ENCODE results near the gene IFT122.

The IFT122 gene

GRCh38 chr3:129522953-129523352, 82.9 kb downstream of the IFT122 start:
- H3K36me3 Mint-ChIP-seq: no peaks in the 10 kb centered on the region
- H3K4me3 Mint-ChIP-seq: no peak overlapping the region
- no peak for DNase-seq (ENCODE audit: low spot score in 2 of 2)
- no peak overlapping the region for H3K27ac Mint-ChIP-seq
- ATAC-seq (ENCODE audit: low read depth): no peak
- H3K4me1 Mint-ChIP-seq: peaks cover 17% of the 10 kb centered on the region
- H3K9me3 Mint-ChIP-seq: no peaks in the 10 kb centered on the region
- no peaks in the 10 kb centered on the region for H3K27me3 Mint-ChIP-seq

- no peaks in the 10 kb centered on the region for H3K27me3 Mint-ChIP-seq
- H3K27ac Mint-ChIP-seq: no peak overlapping the region
- no peak for ATAC-seq (ENCODE audit: low read depth)
- H3K36me3 Mint-ChIP-seq: no peaks in the 10 kb centered on the region
- H3K4me3 Mint-ChIP-seq: no peak overlapping the region
- H3K4me1 Mint-ChIP-seq: peaks cover 17% of the 10 kb centered on the region
- H3K9me3 Mint-ChIP-seq: no peaks in the 10 kb centered on the region
- no peak for DNase-seq (ENCODE audit: low spot score in 2 of 2)
Measured at GRCh38 chr3:129524081-129524480, 84.1 kb downstream of the IFT122 start.

DNA sequence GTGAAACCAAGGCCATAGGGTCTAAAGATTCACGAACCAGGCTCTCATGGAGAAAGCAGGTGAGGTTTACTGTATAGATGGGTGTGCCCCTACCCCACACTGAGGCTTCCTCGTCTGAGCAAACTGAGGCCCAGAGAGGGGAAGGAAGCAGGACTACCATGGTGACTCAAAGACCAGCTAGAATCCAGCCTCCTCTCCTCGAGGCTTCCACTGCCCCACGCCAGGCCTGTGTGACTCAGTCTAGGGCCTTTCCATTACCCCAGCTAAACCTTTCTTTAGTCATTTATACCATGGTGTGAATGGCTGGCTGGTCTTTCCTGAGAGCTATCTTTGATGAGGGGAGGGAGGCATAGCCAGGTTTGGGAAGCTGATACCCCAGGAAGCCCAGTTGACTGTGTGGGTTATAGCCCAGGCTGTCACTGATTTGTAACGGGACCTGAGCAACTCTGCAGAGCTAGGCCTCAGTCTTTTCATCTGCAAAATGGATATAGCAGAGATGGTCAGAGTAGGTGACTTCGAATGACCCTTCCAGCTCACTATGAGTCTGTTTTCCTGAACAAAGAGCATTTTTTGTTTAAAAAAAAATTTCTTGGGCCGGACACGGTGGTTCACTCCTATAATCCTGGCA, 85.4 kb downstream of the IFT122 start:
- Mint-ChIP-seq H3K27me3 (no peaks in the 10 kb centered on the region), H3K4me1 (peaks cover 17% of the 10 kb centered on the region), H3K36me3 (no peaks in the 10 kb centered on the region), H3K27ac (peak overlapping the region; percentile 78), H3K4me3 (no peak overlapping the region), H3K9me3 (no peaks in the 10 kb centered on the region)
- DNase-seq (ENCODE audit: low spot score in 2 of 2) (no peak), ATAC-seq (ENCODE audit: low read depth) (no peak)

DNA sequence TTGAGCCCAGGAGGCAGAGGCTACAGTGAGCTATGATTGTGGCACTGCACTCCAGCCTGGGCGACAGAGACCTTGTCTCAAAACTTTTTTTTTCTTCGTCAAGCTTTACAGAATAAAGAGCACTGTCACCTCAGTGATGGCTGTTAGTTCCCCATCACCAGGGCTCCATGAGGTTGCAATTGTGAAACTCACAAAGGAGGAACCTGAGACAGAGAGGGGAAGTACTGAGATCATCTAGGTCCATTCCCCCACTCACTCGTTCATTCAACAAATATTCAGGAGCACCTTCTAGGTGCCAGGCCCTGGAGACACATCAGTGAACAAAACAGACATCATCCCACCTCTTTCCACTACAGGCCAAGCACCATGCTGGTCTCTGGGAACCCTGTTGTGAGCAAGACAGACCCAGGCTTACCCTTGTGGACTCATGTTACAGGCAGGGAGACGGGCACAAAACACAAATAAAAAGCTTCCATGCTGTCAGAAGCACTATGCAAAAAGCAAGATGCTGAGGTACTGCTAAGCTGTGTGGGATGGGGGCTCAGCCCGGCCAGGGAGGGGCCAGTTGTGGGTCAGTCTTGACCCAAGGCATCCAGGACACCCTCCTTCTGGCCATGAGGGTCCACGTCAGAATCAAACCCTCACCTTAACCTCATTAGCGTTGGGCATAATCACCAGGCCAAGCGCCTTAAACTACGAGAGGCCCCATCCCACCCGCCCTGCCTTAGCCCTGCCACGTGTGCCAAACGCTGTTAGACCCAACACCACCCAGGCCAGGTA, 86.3 kb downstream of the IFT122 start:
- H3K27me3 Mint-ChIP-seq: no peaks in the 10 kb centered on the region
- no peaks in the 10 kb centered on the region for H3K36me3 Mint-ChIP-seq
- DNase-seq (ENCODE audit: low spot score in 2 of 2) (peak; percentile 35 to 67), ATAC-seq (ENCODE audit: low read depth) (peak; percentile 100)
- peak overlapping the region; percentile 78 for H3K27ac Mint-ChIP-seq
- H3K9me3 Mint-ChIP-seq: no peaks in the 10 kb centered on the region
- H3K4me3 Mint-ChIP-seq: no peak overlapping the region
- H3K4me1 Mint-ChIP-seq: peaks cover 17% of the 10 kb centered on the region

DNA sequence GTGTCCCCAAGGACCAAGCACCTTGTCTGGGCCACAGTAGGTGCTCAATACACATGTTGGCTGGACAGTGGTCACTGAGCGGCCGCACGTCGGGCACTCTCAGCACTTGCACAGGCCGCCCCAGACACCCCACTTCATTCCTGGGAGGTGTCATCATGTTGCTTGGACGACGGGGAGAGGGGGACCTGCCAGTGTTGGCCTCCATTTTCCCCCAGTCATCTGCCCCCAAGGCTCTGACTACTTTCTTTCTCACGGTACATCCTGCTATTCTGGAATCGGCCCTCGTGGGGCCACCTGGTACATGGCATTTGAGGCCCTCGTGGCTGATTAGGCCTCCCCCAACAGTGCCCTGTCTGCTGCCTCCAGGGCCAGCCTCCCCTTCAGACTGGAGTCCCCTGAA, 87.2 kb downstream of the IFT122 start:
- peaks cover 17% of the 10 kb centered on the region for H3K4me1 Mint-ChIP-seq
- peak overlapping the region; percentile 50 for H3K27ac Mint-ChIP-seq
- no peaks in the 10 kb centered on the region for H3K36me3 Mint-ChIP-seq
- DNase-seq (ENCODE audit: low spot score in 2 of 2) (no peak), ATAC-seq (ENCODE audit: low read depth) (no peak)
- no peaks in the 10 kb centered on the region for H3K9me3 Mint-ChIP-seq
- H3K27me3 Mint-ChIP-seq: no peaks in the 10 kb centered on the region
- H3K4me3 Mint-ChIP-seq: no peak overlapping the region

DNA sequence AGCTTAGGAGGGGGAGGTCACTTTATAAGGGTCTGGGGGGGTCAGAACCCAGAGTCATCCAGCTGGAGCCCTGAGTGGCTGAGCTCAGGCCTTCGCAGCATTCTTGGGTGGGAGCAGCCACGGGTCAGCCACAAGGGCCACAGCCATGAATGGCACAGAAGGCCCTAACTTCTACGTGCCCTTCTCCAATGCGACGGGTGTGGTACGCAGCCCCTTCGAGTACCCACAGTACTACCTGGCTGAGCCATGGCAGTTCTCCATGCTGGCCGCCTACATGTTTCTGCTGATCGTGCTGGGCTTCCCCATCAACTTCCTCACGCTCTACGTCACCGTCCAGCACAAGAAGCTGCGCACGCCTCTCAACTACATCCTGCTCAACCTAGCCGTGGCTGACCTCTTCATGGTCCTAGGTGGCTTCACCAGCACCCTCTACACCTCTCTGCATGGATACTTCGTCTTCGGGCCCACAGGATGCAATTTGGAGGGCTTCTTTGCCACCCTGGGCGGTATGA, 88.6 kb downstream of the IFT122 start, which contains the start of gene RHO:
Gene RHO, plus strand, starts transcription at position 51 of the 512 bp plus-strand sequence. Its CDS starts 95 bp downstream, at position 146.
- ATAC-seq (ENCODE audit: low read depth) (no peak), DNase-seq (ENCODE audit: low spot score in 2 of 2) (no peak)
- H3K27ac Mint-ChIP-seq: peak within 1 kb of the TSS; percentile 50
- H3K9me3 Mint-ChIP-seq: no peaks in the 10 kb centered on the region
- peaks cover 17% of the 10 kb centered on the region for H3K4me1 Mint-ChIP-seq
- no peak within 1 kb of the TSS for H3K4me3 Mint-ChIP-seq
- H3K36me3 Mint-ChIP-seq: no peaks in the 10 kb centered on the region
- no peaks in the 10 kb centered on the region for H3K27me3 Mint-ChIP-seq

GRCh38 chr3:129529436-129530210, 89.6 kb downstream of the IFT122 start:
- Mint-ChIP-seq H3K4me1 (peaks cover 17% of the 10 kb centered on the region), H3K27ac (no peak overlapping the region), H3K36me3 (no peaks in the 10 kb centered on the region), H3K4me3 (no peak overlapping the region), H3K27me3 (no peaks in the 10 kb centered on the region), H3K9me3 (no peaks in the 10 kb centered on the region)
- DNase-seq (ENCODE audit: low spot score in 2 of 2): no peak
- ATAC-seq (ENCODE audit: low read depth): no peak

GRCh38 chr3:129530251-129530791, 90.3 kb downstream of the IFT122 start:
- no peak overlapping the region for H3K4me3 Mint-ChIP-seq
- ATAC-seq (ENCODE audit: low read depth) (no peak), DNase-seq (ENCODE audit: low spot score in 2 of 2) (no peak)
- peaks cover 13% of the 10 kb centered on the region for H3K4me1 Mint-ChIP-seq
- H3K9me3 Mint-ChIP-seq: no peaks in the 10 kb centered on the region
- no peaks in the 10 kb centered on the region for H3K27me3 Mint-ChIP-seq
- H3K36me3 Mint-ChIP-seq: no peaks in the 10 kb centered on the region
- H3K27ac Mint-ChIP-seq: no peak overlapping the region

GRCh38 chr3:129530821-129531220, 90.8 kb downstream of the IFT122 start:
- H3K27me3 Mint-ChIP-seq: no peaks in the 10 kb centered on the region
- ATAC-seq (ENCODE audit: low read depth): no peak
- no peak for DNase-seq (ENCODE audit: low spot score in 2 of 2)
- no peaks in the 10 kb centered on the region for H3K9me3 Mint-ChIP-seq
- H3K4me3 Mint-ChIP-seq: no peak overlapping the region
- H3K4me1 Mint-ChIP-seq: peaks cover 13% of the 10 kb centered on the region
- H3K27ac Mint-ChIP-seq: no peak overlapping the region
- no peaks in the 10 kb centered on the region for H3K36me3 Mint-ChIP-seq

DNA sequence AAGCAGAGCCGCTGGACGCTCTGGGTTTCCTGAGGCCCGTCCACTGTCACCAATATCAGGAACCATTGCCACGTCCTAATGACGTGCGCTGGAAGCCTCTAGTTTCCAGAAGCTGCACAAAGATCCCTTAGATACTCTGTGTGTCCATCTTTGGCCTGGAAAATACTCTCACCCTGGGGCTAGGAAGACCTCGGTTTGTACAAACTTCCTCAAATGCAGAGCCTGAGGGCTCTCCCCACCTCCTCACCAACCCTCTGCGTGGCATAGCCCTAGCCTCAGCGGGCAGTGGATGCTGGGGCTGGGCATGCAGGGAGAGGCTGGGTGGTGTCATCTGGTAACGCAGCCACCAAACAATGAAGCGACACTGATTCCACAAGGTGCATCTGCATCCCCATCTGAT, 91.7 kb downstream of the IFT122 start:
- Mint-ChIP-seq H3K4me1 (peaks cover 7% of the 10 kb centered on the region), H3K36me3 (no peaks in the 10 kb centered on the region), H3K4me3 (no peak overlapping the region), H3K27me3 (peaks cover 1% of the 10 kb centered on the region), H3K9me3 (no peaks in the 10 kb centered on the region), H3K27ac (no peak overlapping the region)
- ATAC-seq (ENCODE audit: low read depth) (no peak), DNase-seq (ENCODE audit: low spot score in 2 of 2) (no peak)

- Mint-ChIP-seq H3K9me3 (no peaks in the 10 kb centered on the region), H3K4me3 (no peak overlapping the region), H3K27ac (no peak overlapping the region), H3K27me3 (peaks cover 1% of the 10 kb centered on the region), H3K36me3 (no peaks in the 10 kb centered on the region), H3K4me1 (peaks cover 3% of the 10 kb centered on the region)
- DNase-seq (ENCODE audit: low spot score in 2 of 2) (no peak), ATAC-seq (ENCODE audit: low read depth) (no peak)
Measured at GRCh38 chr3:129532261-129532660, 92.2 kb downstream of the IFT122 start.

GRCh38 chr3:129533406-129533805, 93.4 kb downstream of the IFT122 start:
- Mint-ChIP-seq H3K36me3 (no peaks in the 10 kb centered on the region), H3K4me1 (peaks cover 1% of the 10 kb centered on the region), H3K4me3 (no peak overlapping the region), H3K27ac (no peak overlapping the region), H3K9me3 (no peaks in the 10 kb centered on the region), H3K27me3 (peaks cover 1% of the 10 kb centered on the region)
- ATAC-seq (ENCODE audit: low read depth) (no peak), DNase-seq (ENCODE audit: low spot score in 2 of 2) (no peak)

DNA sequence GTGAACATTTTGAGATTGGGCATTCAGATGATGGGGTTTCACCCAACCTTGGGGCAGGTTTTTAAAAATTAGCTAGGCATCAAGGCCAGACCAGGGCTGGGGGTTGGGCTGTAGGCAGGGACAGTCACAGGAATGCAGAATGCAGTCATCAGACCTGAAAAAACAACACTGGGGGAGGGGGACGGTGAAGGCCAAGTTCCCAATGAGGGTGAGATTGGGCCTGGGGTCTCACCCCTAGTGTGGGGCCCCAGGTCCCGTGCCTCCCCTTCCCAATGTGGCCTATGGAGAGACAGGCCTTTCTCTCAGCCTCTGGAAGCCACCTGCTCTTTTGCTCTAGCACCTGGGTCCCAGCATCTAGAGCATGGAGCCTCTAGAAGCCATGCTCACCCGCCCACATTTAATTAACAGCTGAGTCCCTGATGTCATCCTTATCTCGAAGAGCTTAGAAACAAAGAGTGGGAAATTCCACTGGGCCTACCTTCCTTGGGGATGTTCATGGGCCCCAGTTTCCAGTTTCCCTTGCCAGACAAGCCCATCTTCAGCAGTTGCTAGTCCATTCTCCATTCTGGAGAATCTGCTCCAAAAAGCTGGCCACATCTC, 94.5 kb downstream of the IFT122 start:
- Mint-ChIP-seq H3K9me3 (no peaks in the 10 kb centered on the region), H3K4me3 (no peak overlapping the region), H3K4me1 (peaks cover 2% of the 10 kb centered on the region), H3K36me3 (no peaks in the 10 kb centered on the region), H3K27ac (no peak overlapping the region), H3K27me3 (peaks cover 1% of the 10 kb centered on the region)
- ATAC-seq (ENCODE audit: low read depth) (no peak), DNase-seq (ENCODE audit: low spot score in 2 of 2) (no peak)
